Esophagus squamous epithelium (tissue), 5 donors: ENCODE results near the gene SLC16A1. TPM values are rescaled to one million over a fixed set of nuclear protein-coding genes. Genes with fewer than 3 reads are reported as not detected.

ENCODE experiments used
- DNase-seq: peaks from one replicate; lab custom pipeline; 2025; lab: John Stamatoyannopoulos, UW
- H3K27ac ChIP-seq, 4 donors: fragments of 200-600 bp; sonication (generic); one replicate each; pipeline ENCODE4 v1.5.1; 2016 to 2019; ENCODE audit warnings: mild to moderate bottlenecking in 1 of 4
- H3K27me3 ChIP-seq, 4 donors: fragments of 200-600 bp; sonication (generic); 1 replicate in 3 of 4; 2 replicates in 1 of 4; pipeline versions ENCODE4 v1.5.1 to v1.6.0; 2017 to 2021; ENCODE audit warnings: antibody characterized with exemption in 1 of 4
- H3K36me3 ChIP-seq, 3 donors: fragments of 200-600 bp; sonication (generic); one replicate each; pipeline ENCODE4 v1.5.1; 2016 to 2019
- H3K4me1 ChIP-seq, 3 donors: fragments of 200-600 bp; sonication (generic); one replicate each; pipeline ENCODE4 v1.5.1; 2017 to 2019
- H3K4me3 ChIP-seq, 4 donors: fragments of 200-600 bp; sonication (generic); 1 replicate in 3 of 4; 2 replicates in 1 of 4; pipeline ENCODE4 v1.5.1; 2016 to 2019; ENCODE audit warnings: mild to moderate bottlenecking in 2 of 4, moderate library complexity in 1 of 4
- H3K9me3 ChIP-seq, 3 donors: fragments of 200-600 bp; sonication (generic); one replicate each; pipeline ENCODE4 v1.5.1; 2016 to 2019
- POLR2A ChIP-seq, 4 donors: fragments of 450-650 bp; IDR thresholded peaks; one replicate each; pipeline ENCODE4 v1.6.1; 2017; ENCODE audit warnings: antibody characterized with exemption in 4 of 4, mild to moderate bottlenecking in 4 of 4, moderate library complexity in 3 of 4
- WGBS, 2 donors: methylation state at CpG; one replicate each; pipeline ENCODE4 v1.1.5; 2018; 5-methylcytosine and 5-hydroxymethylcytosine counted together
- intact Hi-C: fragments of 100-400 bp; cut with DNase I; formaldehyde crosslinking; loops from one replicate; pipeline ENCODE4 v1.15.0; 2022
- total RNA-seq, 4 donors: library from RNA; depleted of rRNA; stranded (reverse); fragments of >200 nt; gene quantifications; one replicate each; pipeline ENCODE4 v1.1.0, GENCODE V29; 2016
- TF ChIP-seq, protein P1 (sequence below), 6 experiments: fragments of 450-650 bp in 4 of 6; fragments of 200-600 bp in 2 of 6; sonication (generic) in 2 of 6; IDR thresholded peaks; one replicate each; pipeline ENCODE4 v1.5.1; 2016 to 2019; ENCODE audit warnings: antibody characterized with exemption in 6 of 6, mild to moderate bottlenecking in 4 of 6, moderate library complexity in 4 of 6
- donor health status: DM: yes; HTN: yes; CAD: no.

Gene SLC16A1
- total RNA-seq, 4 donors from 2014 or later = 19.1 to 80.3 (median 57.9) TPM

- Histone ChIP-seq H3K4me3 (no peak overlapping the region), H3K4me1 (peaks cover 0 to 68% (median 14%) of the 10 kb centered on the region in 3 donors), H3K27me3 (no peaks in the 10 kb centered on the region), H3K36me3 (no peaks in the 10 kb centered on the region), H3K27ac (peak overlapping the region; percentile 24 to 79 (median 74)), H3K9me3 (no peaks in the 10 kb centered on the region)
- 42 to 84% methylated on average over 3 to 7 of the region's 7 CpGs for WGBS, 2 donors
- no peak for TF ChIP-seq POLR2A (IDR thresholded peaks at IDR 0.05)
- TF ChIP-seq, protein P1, sequence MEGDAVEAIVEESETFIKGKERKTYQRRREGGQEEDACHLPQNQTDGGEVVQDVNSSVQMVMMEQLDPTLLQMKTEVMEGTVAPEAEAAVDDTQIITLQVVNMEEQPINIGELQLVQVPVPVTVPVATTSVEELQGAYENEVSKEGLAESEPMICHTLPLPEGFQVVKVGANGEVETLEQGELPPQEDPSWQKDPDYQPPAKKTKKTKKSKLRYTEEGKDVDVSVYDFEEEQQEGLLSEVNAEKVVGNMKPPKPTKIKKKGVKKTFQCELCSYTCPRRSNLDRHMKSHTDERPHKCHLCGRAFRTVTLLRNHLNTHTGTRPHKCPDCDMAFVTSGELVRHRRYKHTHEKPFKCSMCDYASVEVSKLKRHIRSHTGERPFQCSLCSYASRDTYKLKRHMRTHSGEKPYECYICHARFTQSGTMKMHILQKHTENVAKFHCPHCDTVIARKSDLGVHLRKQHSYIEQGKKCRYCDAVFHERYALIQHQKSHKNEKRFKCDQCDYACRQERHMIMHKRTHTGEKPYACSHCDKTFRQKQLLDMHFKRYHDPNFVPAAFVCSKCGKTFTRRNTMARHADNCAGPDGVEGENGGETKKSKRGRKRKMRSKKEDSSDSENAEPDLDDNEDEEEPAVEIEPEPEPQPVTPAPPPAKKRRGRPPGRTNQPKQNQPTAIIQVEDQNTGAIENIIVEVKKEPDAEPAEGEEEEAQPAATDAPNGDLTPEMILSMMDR (IDR thresholded peaks at IDR 0.05) = no peak
- DNase-seq = no peak
- intact Hi-C loops = no loop called here
These were observed 34.3 kb upstream of the SLC16A1 start for GRCh38 chr1:112990271-112990670.

DNA sequence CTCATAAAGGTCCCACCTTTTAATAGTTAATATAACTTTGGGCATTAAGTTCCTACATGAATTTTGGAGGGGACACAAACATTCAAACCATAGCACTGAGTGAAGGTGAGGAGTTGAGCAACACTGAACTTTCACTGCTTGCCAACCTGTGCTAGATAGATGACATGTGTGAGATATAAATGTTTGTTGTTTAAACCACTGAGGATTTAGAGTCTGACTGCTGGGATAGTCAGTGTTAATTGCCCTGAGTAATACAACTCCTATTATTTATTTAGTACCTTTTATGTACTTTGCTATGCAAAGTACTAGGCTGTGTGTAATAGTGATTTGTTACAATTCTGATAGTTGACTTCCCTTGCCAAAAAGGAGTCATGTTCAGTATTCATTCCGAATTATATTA is 32.4 kb upstream of the SLC16A1 start:
- no peak for TF ChIP-seq POLR2A (IDR thresholded peaks at IDR 0.05)
- TF ChIP-seq, protein P1 (IDR thresholded peaks at IDR 0.05) = no peak
- Histone ChIP-seq H3K4me1 (peaks cover 0 to 52% (median 10%) of the 10 kb centered on the region in 3 donors), H3K27ac (peak overlapping the region; percentile 44 to 79 (median 62)), H3K9me3 (no peaks in the 10 kb centered on the region), H3K27me3 (no peaks in the 10 kb centered on the region), H3K4me3 (no peak overlapping the region), H3K36me3 (no peaks in the 10 kb centered on the region)
- intact Hi-C loops = no loop called here
- 30 to 35% methylated on average over 1 of the region's 1 CpG for WGBS, 2 donors
- no peak for DNase-seq

- H3K4me3 ChIP-seq = no peak overlapping the region
- no peak overlapping the region for H3K27ac ChIP-seq
- peaks cover 0 to 35% (median 10%) of the 10 kb centered on the region in 3 donors for H3K4me1 ChIP-seq
- no peaks in the 10 kb centered on the region for H3K36me3 ChIP-seq
- no peaks in the 10 kb centered on the region for H3K9me3 ChIP-seq
- WGBS, 2 donors = 75 to 80% methylated on average over 2 of the region's 2 CpGs
- H3K27me3 ChIP-seq = no peaks in the 10 kb centered on the region
- TF ChIP-seq, protein P1 (IDR thresholded peaks at IDR 0.05) = no peak
- TF ChIP-seq POLR2A (IDR thresholded peaks at IDR 0.05) = no peak
- intact Hi-C loops = no loop called here
- no peak for DNase-seq
These were observed 29.1 kb upstream of the SLC16A1 start for GRCh38 chr1:112985123-112985522.

DNA sequence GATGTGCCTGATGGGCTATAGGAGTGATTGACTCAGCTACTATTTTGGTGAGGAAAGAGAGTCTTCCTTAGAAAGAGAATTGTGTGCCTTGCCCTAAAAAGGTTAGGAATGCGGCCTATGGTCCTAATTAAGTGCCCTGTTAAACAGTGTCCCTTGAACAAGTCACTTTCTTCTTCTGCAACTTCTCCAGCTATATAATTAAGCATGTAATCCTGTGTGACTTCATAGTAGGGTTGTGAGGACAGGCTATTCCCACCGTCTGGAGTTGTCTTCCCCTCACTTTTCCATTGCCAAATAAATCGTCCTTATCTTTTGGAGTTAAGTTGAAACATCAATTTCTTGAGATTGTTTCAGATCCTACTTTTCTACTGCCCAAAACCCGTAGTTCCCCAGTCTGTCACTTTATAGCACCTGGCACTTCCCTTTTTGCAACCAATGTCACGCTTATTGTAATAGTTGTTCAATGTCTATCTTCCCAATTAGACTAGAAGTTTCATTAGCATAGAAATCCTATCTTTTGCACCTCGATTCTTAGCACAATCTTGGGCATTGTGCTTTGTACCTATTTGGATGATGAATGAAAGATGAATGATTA is 27.6 kb upstream of the SLC16A1 start:
- intact Hi-C loops = no loop called here
- Histone ChIP-seq H3K27me3 (no peaks in the 10 kb centered on the region), H3K4me1 (peaks cover 0 to 20% (median 6%) of the 10 kb centered on the region in 3 donors), H3K9me3 (no peaks in the 10 kb centered on the region), H3K4me3 (no peak overlapping the region), H3K36me3 (no peaks in the 10 kb centered on the region), H3K27ac (no peak overlapping the region)
- no peak for TF ChIP-seq POLR2A (IDR thresholded peaks at IDR 0.05)
- TF ChIP-seq, protein P1 (IDR thresholded peaks at IDR 0.05) = no peak
- DNase-seq = no peak
- 68 to 82% methylated on average over 6 of the region's 6 CpGs for WGBS, 2 donors

- no peaks in the 10 kb centered on the region for H3K27me3 ChIP-seq
- H3K9me3 ChIP-seq = no peaks in the 10 kb centered on the region
- no peak overlapping the region for H3K4me3 ChIP-seq
- DNase-seq = no peak
- intact Hi-C loops = no loop called here
- TF ChIP-seq POLR2A (IDR thresholded peaks at IDR 0.05) = no peak
- TF ChIP-seq, protein P1 (IDR thresholded peaks at IDR 0.05) = no peak
- WGBS, 2 donors = 75 to 89% methylated on average over 5 of the region's 5 CpGs
- peaks cover 0 to 15% (median 4%) of the 10 kb centered on the region in 3 donors for H3K4me1 ChIP-seq
- H3K27ac ChIP-seq = no peak overlapping the region
- no peaks in the 10 kb centered on the region for H3K36me3 ChIP-seq
These were observed 27.0 kb upstream of the SLC16A1 start for GRCh38 chr1:112982853-112983536.
